ENCODE data around the gene TMEM250. TPM values are rescaled to one million over a fixed set of nuclear protein-coding genes. Genes with fewer than 3 reads are reported as not detected.

TMEM250 gene
- total RNA-seq, 1 donor from 2014 or later = 25.0 TPM

DNA sequence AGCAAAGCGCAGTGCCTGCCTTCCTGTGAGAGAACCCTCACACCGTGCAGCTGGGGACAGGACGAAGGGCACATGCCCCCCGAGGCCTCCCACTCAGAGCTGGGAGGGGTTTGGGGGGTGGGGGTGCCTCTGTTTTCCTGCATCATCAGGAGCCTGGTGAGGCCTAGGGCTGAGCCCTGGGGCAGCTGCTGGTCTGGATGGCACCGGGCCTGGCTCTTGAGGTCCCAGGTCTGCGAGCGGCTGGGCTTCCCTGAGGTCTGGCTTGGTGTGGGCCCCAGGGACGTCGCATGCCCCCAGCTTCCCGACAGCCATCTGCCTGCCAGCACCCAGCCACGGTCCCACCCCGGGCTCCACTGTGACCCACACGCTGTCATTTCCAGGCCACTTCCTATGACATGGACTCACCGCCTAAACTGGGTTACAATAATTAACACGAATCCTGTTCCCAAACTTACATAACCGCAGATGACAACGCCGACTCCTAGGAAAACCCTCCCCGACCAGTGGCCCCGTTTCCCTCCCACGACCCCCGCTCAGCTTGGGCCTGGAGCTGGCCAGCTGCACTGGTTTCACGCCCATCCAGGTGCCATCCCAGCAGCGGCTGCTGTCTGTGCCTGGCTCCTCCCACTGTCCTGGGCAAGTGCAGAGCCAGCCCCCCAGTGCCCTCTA is 32.3 kb downstream of the TMEM250 start:
- Histone ChIP-seq H3K27ac (peak overlapping the region; percentile 5), H3K36me3 (no peaks in the 10 kb centered on the region), H3K9me3 (no peaks in the 10 kb centered on the region), H3K4me1 (peaks cover 77% of the 10 kb centered on the region), H3K27me3 (no peaks in the 10 kb centered on the region), H3K4me3 (no peak overlapping the region)
- TF ChIP-seq, protein P1, sequence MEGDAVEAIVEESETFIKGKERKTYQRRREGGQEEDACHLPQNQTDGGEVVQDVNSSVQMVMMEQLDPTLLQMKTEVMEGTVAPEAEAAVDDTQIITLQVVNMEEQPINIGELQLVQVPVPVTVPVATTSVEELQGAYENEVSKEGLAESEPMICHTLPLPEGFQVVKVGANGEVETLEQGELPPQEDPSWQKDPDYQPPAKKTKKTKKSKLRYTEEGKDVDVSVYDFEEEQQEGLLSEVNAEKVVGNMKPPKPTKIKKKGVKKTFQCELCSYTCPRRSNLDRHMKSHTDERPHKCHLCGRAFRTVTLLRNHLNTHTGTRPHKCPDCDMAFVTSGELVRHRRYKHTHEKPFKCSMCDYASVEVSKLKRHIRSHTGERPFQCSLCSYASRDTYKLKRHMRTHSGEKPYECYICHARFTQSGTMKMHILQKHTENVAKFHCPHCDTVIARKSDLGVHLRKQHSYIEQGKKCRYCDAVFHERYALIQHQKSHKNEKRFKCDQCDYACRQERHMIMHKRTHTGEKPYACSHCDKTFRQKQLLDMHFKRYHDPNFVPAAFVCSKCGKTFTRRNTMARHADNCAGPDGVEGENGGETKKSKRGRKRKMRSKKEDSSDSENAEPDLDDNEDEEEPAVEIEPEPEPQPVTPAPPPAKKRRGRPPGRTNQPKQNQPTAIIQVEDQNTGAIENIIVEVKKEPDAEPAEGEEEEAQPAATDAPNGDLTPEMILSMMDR (IDR thresholded peaks at IDR 0.05) = no peak
- TF ChIP-seq POLR2A (IDR thresholded peaks at IDR 0.05) = no peak
- no peak for TF ChIP-seq POLR2AphosphoS5 (IDR thresholded peaks at IDR 0.05; ENCODE audit: insufficient read depth in 1 of 2, low read depth in 1 of 2)
- no peak for DNase-seq (ENCODE audit: extremely low spot score in 2 of 2)
- intact Hi-C loops (cut with DNase I) = no loop called here

DNA sequence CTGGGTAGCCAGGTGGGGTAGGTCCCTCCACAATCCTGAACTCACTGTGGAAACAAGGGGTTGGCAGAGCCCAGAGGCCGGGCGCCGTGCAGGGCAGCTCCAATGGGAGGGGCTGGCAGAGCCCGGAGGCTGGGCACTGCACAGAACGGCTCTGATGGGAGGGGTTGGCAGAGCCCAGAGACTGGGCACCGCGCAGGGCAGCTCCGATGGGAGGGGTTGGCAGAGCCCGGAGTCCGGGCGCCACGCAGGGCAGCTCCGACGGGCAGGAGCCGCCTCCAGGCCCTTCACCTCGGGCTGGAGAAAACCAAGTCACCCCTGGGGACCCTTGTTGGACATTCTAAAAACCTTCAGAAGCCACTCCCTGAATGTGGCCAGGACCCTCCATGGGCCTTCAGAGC is 32.9 kb downstream of the TMEM250 start:
- Histone ChIP-seq H3K4me1 (peaks cover 77% of the 10 kb centered on the region), H3K4me3 (no peak overlapping the region), H3K27me3 (no peaks in the 10 kb centered on the region), H3K9me3 (no peaks in the 10 kb centered on the region), H3K27ac (no peak overlapping the region), H3K36me3 (no peaks in the 10 kb centered on the region)
- DNase-seq (ENCODE audit: extremely low spot score in 2 of 2) = no peak
- TF ChIP-seq POLR2A (IDR thresholded peaks at IDR 0.05) (no peak), POLR2AphosphoS5 (IDR thresholded peaks at IDR 0.05; ENCODE audit: insufficient read depth in 1 of 2, low read depth in 1 of 2) (no peak)
- TF ChIP-seq, protein P1 (IDR thresholded peaks at IDR 0.05) = no peak
- intact Hi-C loops (cut with DNase I) = no loop called here

DNA sequence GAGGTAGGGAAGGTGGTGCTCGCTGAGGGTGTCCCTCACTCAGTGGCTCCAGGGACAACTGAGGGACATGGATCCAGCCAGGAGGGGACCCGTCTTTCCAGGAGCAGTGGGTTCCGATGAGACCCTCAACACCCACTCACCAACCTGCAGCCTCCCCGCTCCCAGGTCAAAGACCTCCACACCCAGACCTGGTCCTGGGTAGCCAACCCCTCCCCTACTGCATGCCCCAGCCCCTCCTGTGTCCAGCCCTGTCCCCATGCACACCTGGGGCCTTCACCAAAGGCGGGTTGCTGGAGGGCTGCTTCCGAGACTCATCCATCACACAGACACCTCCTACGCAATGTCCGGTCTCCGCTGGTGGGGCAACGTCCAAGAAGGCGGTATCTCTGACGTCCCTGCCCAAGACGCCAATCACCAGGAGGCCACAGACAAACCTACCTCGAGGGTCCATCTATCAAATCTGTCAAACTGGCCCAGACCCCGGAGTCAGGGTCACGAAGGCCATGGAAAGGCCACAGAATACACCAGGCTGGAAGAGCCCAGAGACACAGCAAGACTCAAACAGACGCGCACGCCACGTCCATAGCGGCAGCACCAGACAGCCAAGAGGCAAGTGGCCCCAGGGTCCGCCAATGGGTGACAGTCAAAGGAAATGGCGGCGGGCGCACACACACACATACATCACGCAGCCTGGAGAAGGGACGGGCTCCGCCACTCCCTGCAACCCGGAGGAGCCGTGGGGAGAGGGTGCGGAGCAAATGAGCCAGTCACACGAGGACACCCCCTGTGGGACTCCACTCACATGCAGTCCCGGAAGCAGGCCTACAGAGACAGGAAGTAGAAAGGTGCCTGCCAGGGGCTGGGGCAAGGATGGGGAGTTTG is 34.4 kb downstream of the TMEM250 start:
- Histone ChIP-seq H3K27ac (no peak overlapping the region), H3K36me3 (no peaks in the 10 kb centered on the region), H3K4me3 (no peak overlapping the region), H3K4me1 (peaks cover 80% of the 10 kb centered on the region), H3K9me3 (no peaks in the 10 kb centered on the region), H3K27me3 (no peaks in the 10 kb centered on the region)
- TF ChIP-seq POLR2AphosphoS5 (IDR thresholded peaks at IDR 0.05; ENCODE audit: insufficient read depth in 1 of 2, low read depth in 1 of 2) = no peak
- no peak for TF ChIP-seq POLR2A (IDR thresholded peaks at IDR 0.05)
- TF ChIP-seq, protein P1 (IDR thresholded peaks at IDR 0.05) = no peak
- no peak for DNase-seq (ENCODE audit: extremely low spot score in 2 of 2)
- intact Hi-C loops (cut with DNase I) = no loop called here

DNA sequence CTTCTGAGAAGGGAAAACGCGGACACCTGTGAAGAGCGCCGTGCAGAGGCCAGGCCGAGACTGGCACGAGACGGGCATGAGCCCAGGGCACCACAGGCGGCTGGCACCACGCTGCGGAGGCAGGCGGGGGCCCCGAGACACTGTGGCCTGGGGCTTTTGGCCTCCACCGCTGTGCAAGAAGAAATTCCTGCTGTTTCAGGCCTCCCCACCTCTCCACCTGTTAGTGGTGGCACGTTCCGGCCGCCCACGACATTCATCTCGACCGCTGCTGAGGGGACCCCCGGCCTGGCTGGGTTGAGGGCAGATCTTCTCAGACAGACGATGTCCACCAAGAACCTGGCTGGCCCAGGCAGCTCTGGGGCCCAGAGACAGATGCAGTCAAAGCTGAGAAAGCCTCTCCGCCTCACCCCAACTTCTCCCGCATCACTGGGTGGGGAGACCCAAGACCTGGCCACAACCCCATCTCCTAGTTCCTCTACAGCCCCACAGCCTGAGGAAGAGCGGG is 35.1 kb downstream of the TMEM250 start:
- DNase-seq (ENCODE audit: extremely low spot score in 2 of 2) = no peak
- no peak for TF ChIP-seq POLR2AphosphoS5 (IDR thresholded peaks at IDR 0.05; ENCODE audit: insufficient read depth in 1 of 2, low read depth in 1 of 2)
- TF ChIP-seq POLR2A (IDR thresholded peaks at IDR 0.05) = no peak
- TF ChIP-seq, protein P1 (IDR thresholded peaks at IDR 0.05) = no peak
- H3K4me1 ChIP-seq = peaks cover 80% of the 10 kb centered on the region
- H3K27me3 ChIP-seq = no peaks in the 10 kb centered on the region
- no peaks in the 10 kb centered on the region for H3K36me3 ChIP-seq
- no peaks in the 10 kb centered on the region for H3K9me3 ChIP-seq
- no peak overlapping the region for H3K27ac ChIP-seq
- intact Hi-C loops (cut with DNase I) = no loop called here
- H3K4me3 ChIP-seq = no peak overlapping the region
